H1 (cell line): Measurements from ENCODE around the gene PEPD. TPM values are rescaled to one million over a fixed set of nuclear protein-coding genes. Genes with fewer than 3 reads are reported as not detected.

Experiments used
- CTCF ChIA-PET: fragments of 300-600 bp; sonication (Branson Sonifier 250); formaldehyde crosslinking; loops from one replicate; lab custom pipeline; 2021; ENCODE audit not compliant: partially characterized antibody; lab: Charles Lee
- POLR2A ChIA-PET: fragments of 300-600 bp; sonication (Branson Sonifier 250); formaldehyde crosslinking; loops from one replicate; lab custom pipeline; 2021; ENCODE audit warnings: inconsistent platforms; ENCODE audit not compliant: partially characterized antibody; lab: Charles Lee
- DNase-seq, 2 experiments: peaks; one replicate each; pipeline versions ENCODE4 v3.0.0 to v3.0.0-alpha.2; 2010 to 2022; ENCODE audit warnings: low spot score in 2 of 2, low read depth in 1 of 2, mixed read lengths in 1 of 2
- FAIRE-seq: peaks from 2 replicates; lab custom pipeline; 2011; peaks lifted over from hg19 to GRCh38; lab: Jason Lieb, UNC
- H2AFZ ChIP-seq: 2 replicates; pipeline ENCODE4 v1.8.1; 2012; ENCODE audit warnings: low read length, inconsistent platforms
- H2AK5ac ChIP-seq: 2 replicates; pipeline ENCODE4 v1.6.1; 2013; ENCODE audit warnings: low read depth, low read length
- H2BK120ac ChIP-seq: replicated peaks from 2 replicates; pipeline ENCODE3; 2013; ENCODE audit warnings: low read depth, low read length, inconsistent platforms
- H2BK12ac ChIP-seq: 2 replicates; pipeline ENCODE4 v1.6.1; 2013; ENCODE audit warnings: low read depth, low read length
- H2BK15ac ChIP-seq: 2 replicates; pipeline ENCODE4 v1.6.1; 2013; ENCODE audit warnings: low read length
- H2BK20ac ChIP-seq: 2 replicates; pipeline ENCODE4 v1.6.1; 2013; ENCODE audit warnings: low read length
- H2BK5ac ChIP-seq: 2 replicates; pipeline ENCODE4 v1.6.1; 2013; ENCODE audit warnings: low read depth, low read length
- H3K14ac ChIP-seq: 2 replicates; pipeline ENCODE4 v1.6.1; 2013; ENCODE audit warnings: inconsistent platforms; ENCODE audit not compliant: insufficient read length
- H3K18ac ChIP-seq: 2 replicates; pipeline ENCODE4 v1.6.1; 2013; ENCODE audit warnings: low read length; ENCODE audit errors: extremely low read depth
- H3K23ac ChIP-seq: 2 replicates; pipeline ENCODE4 v1.6.1; 2013; ENCODE audit warnings: inconsistent platforms; ENCODE audit not compliant: insufficient read length
- H3K23me2 ChIP-seq: 2 replicates; pipeline ENCODE4 v1.6.1; 2013; ENCODE audit warnings: low read depth, low read length
- H3K27ac ChIP-seq: 2 replicates; pipeline ENCODE4 v1.6.1; 2011; ENCODE audit warnings: low read depth, low read length, inconsistent platforms
- H3K27me3 ChIP-seq, 4 experiments: replicated peaks in 1 of 4; 1 replicate in 1 of 4; 2 replicates in 3 of 4; pipeline versions ENCODE4 v1.6.1 to v1.8.1; 2011 to 2013; ENCODE audit warnings: low read length in 3 of 4, mild to moderate bottlenecking in 3 of 4, inconsistent platforms in 2 of 4, mixed read lengths in 2 of 4, moderate library complexity in 1 of 4; ENCODE audit not compliant: control insufficient read depth in 3 of 4, insufficient read depth in 3 of 4; ENCODE audit errors: extremely low read depth in 1 of 4
- H3K36me3 ChIP-seq, 4 experiments: 2 replicates each; pipeline versions ENCODE4 v1.6.1 to v1.8.1; 2011 to 2013; ENCODE audit warnings: mild to moderate bottlenecking in 4 of 4, low read length in 3 of 4, moderate library complexity in 2 of 4, control low read depth in 1 of 4, inconsistent platforms in 1 of 4; ENCODE audit not compliant: insufficient read depth in 4 of 4, control insufficient read depth in 2 of 4
- H3K4ac ChIP-seq: replicated peaks from 2 replicates; pipeline ENCODE3; 2013; ENCODE audit warnings: low read length, low read depth, mixed read lengths, inconsistent platforms; ENCODE audit not compliant: insufficient read length
- H3K4me1 ChIP-seq, 4 experiments: replicated peaks in 1 of 4; 1 replicate in 1 of 4; 2 replicates in 3 of 4; pipeline versions ENCODE4 v1.6.1 to v1.8.1; 2011 to 2013; ENCODE audit warnings: low read length in 3 of 4, inconsistent platforms in 2 of 4, mixed read lengths in 1 of 4; ENCODE audit not compliant: insufficient read depth in 4 of 4, control insufficient read depth in 3 of 4
- H3K4me2 ChIP-seq, 2 experiments: 2 replicates each; pipeline versions ENCODE4 v1.6.1 to v1.8.1; 2011 to 2013; ENCODE audit warnings: low read depth in 2 of 2, low read length in 2 of 2, control low read depth in 1 of 2, inconsistent platforms in 1 of 2, mild to moderate bottlenecking in 1 of 2; ENCODE audit not compliant: insufficient read depth in 1 of 2
- H3K4me3 ChIP-seq, 4 experiments: fragments of 200-600, 300-600 bp in 1 of 4; sonication (generic), shearing (Covaris generic), sonication (Bioruptor Twin) in 1 of 4; 2 replicates each; pipeline versions ENCODE4 v1.5.1 to v1.8.1; 2011 to 2016; ENCODE audit warnings: low read length in 4 of 4, low read depth in 3 of 4, control low read depth in 2 of 4, inconsistent platforms in 2 of 4, mild to moderate bottlenecking in 2 of 4, mixed read lengths in 1 of 4, moderate library complexity in 1 of 4; ENCODE audit not compliant: insufficient read depth in 2 of 4; ENCODE audit errors: extremely low read depth in 1 of 4
- H3K56ac ChIP-seq: replicated peaks from 2 replicates; pipeline ENCODE3; 2013; ENCODE audit warnings: low read depth, mild to moderate bottlenecking, mixed read lengths, low read length, inconsistent platforms; ENCODE audit not compliant: insufficient read length
- H3K79me1 ChIP-seq: 2 replicates; pipeline ENCODE4 v1.6.1; 2013; ENCODE audit warnings: low read depth, low read length, control low read depth
- H3K79me2 ChIP-seq, 2 experiments: 2 replicates each; pipeline versions ENCODE4 v1.6.1 to v1.8.1; 2012 to 2013; ENCODE audit warnings: low read length in 2 of 2, mild to moderate bottlenecking in 2 of 2, inconsistent platforms in 1 of 2; ENCODE audit not compliant: insufficient read depth in 2 of 2, control insufficient read depth in 1 of 2
- H3K9ac ChIP-seq, 4 experiments: replicated peaks in 1 of 4; 1 replicate in 1 of 4; 2 replicates in 3 of 4; pipeline versions ENCODE4 v1.6.1 to v1.8.1; 2011 to 2013; ENCODE audit warnings: low read depth in 3 of 4, low read length in 3 of 4, control low read depth in 2 of 4, mild to moderate bottlenecking in 2 of 4, moderate library complexity in 2 of 4, inconsistent platforms in 1 of 4; ENCODE audit errors: extremely low read depth in 1 of 4
- H3K9me3 ChIP-seq, 2 experiments: 2 replicates each; pipeline versions ENCODE4 v1.6.1 to v1.8.1; 2012 to 2013; ENCODE audit warnings: mild to moderate bottlenecking in 2 of 2, moderate library complexity in 2 of 2, control low read depth in 1 of 2, inconsistent platforms in 1 of 2, low read depth in 1 of 2, low read length in 1 of 2, mixed read lengths in 1 of 2; ENCODE audit not compliant: insufficient read depth in 2 of 2
- H4K20me1 ChIP-seq, 2 experiments: replicated peaks in 1 of 2; 2 replicates each; pipeline versions ENCODE3 to v1.8.1; 2011 to 2013; ENCODE audit warnings: inconsistent platforms in 2 of 2, low read length in 2 of 2, mild to moderate bottlenecking in 1 of 2; ENCODE audit not compliant: insufficient read depth in 2 of 2, control insufficient read depth in 1 of 2
- H4K5ac ChIP-seq: 2 replicates; pipeline ENCODE4 v1.6.1; 2013; ENCODE audit warnings: low read length, low read depth, mixed read lengths, inconsistent platforms; ENCODE audit not compliant: insufficient read length
- H4K8ac ChIP-seq: 2 replicates; pipeline ENCODE4 v1.8.0; 2013; ENCODE audit warnings: mild to moderate bottlenecking, moderate library complexity, low read length, inconsistent platforms; ENCODE audit not compliant: insufficient read depth; ENCODE audit errors: extremely low read depth
- H4K91ac ChIP-seq: replicated peaks from 2 replicates; pipeline ENCODE3; 2013; ENCODE audit warnings: low read length, mixed read lengths, inconsistent platforms; ENCODE audit not compliant: insufficient read length
- CHD1 ChIP-seq: IDR thresholded peaks from 2 replicates; pipeline ENCODE4 v1.6.1; 2012; ENCODE audit warnings: low read depth, low read length, improper control_type of control experiment
- CTBP2 ChIP-seq: IDR thresholded peaks from 2 replicates; pipeline ENCODE4 v1.7.0; 2011; ENCODE audit warnings: borderline replicate concordance, mild to moderate bottlenecking, moderate library complexity, mixed read lengths, low read length; ENCODE audit not compliant: insufficient read depth, insufficient read length
- EP300 ChIP-seq, 2 experiments: IDR thresholded peaks; 1 replicate in 1 of 2; 2 replicates in 1 of 2; pipeline ENCODE4 v1.6.1; 2011 to 2012; ENCODE audit warnings: low read depth in 2 of 2, low read length in 2 of 2, mild to moderate bottlenecking in 2 of 2, borderline replicate concordance in 1 of 2, inconsistent platforms in 1 of 2, moderate library complexity in 1 of 2
- HDAC2 ChIP-seq, 2 experiments: fragments of 300-600 bp in 1 of 2; sonication (generic) in 1 of 2; IDR thresholded peaks; 2 replicates each; pipeline ENCODE4 v1.6.1; 2011 to 2012; ENCODE audit warnings: low read depth in 2 of 2, low read length in 2 of 2, mild to moderate bottlenecking in 2 of 2, moderate library complexity in 2 of 2, borderline replicate concordance in 1 of 2, inconsistent platforms in 1 of 2
- JUND ChIP-seq: IDR thresholded peaks from 2 replicates; pipeline ENCODE4 v1.6.1; 2011; ENCODE audit warnings: mild to moderate bottlenecking, improper control_type of control experiment, low read length
- POLR2A ChIP-seq, 2 experiments: IDR thresholded peaks; 1 replicate in 1 of 2; 2 replicates in 1 of 2; pipeline ENCODE4 v1.6.1; 2011; ENCODE audit warnings: low read depth in 2 of 2, low read length in 2 of 2, mild to moderate bottlenecking in 2 of 2; ENCODE audit errors: control extremely low read depth in 1 of 2
- SUZ12 ChIP-seq: fragments of 200-600 bp; sonication (generic); IDR thresholded peaks from 2 replicates; pipeline ENCODE4 v1.6.1; 2012; ENCODE audit warnings: mild to moderate bottlenecking, inconsistent platforms, low read length, moderate library complexity, mixed read lengths
- TEAD4 ChIP-seq: IDR thresholded peaks from 2 replicates; pipeline ENCODE4 v1.6.1; 2012; ENCODE audit warnings: low read depth, low read length, inconsistent platforms, mixed read lengths
- USF2 ChIP-seq: IDR thresholded peaks from 2 replicates; pipeline ENCODE4 v1.6.1; 2011; ENCODE audit warnings: low read length, improper control_type of control experiment
- YY1 ChIP-seq: IDR thresholded peaks from 2 replicates; pipeline ENCODE4 v1.6.1; 2011; ENCODE audit warnings: low read depth, mild to moderate bottlenecking, low read length
- WGBS, 2 experiments: shearing (Covaris generic) in 1 of 2; methylation state at CpG; one replicate each; pipeline versions ENCODE4 v1.1.6 to v1.1.7; 2013 to 2015; ENCODE audit warnings: low lambda C conversion rate in 2 of 2, mixed read lengths in 2 of 2, inconsistent platforms in 1 of 2, low coverage in 1 of 2, missing lambda C conversion rate in 1 of 2; ENCODE audit not compliant: insufficient replicate concordance in 2 of 2, insufficient coverage in 1 of 2, insufficient read length in 1 of 2; ENCODE audit errors: extremely low coverage in 1 of 2, missing lambda C conversion rate in 1 of 2; 5-methylcytosine and 5-hydroxymethylcytosine counted together
- polyA plus RNA-seq, 7 experiments: library from polyadenylated mRNA; depleted of rRNA in 3 of 7; stranded (reverse) in 5 of 7; unstranded in 2 of 7; fragments of >200 nt in 5 of 7; fragments of 200-250 nt in 2 of 7; gene quantifications; 1 replicate in 5 of 7; 2 replicates in 1 of 7; 4 replicates in 1 of 7; pipeline versions ENCODE4 v1.2.1 to v1.2.3, GENCODE V29; 2011 to 2013; ENCODE audit warnings: missing spikeins in 2 of 7, mixed read lengths in 2 of 7
- total RNA-seq: library from RNA; stranded (reverse); fragmentation: NEBNext Ultra II Directional; extraction: Animal tissue kit (Norgen Biotek cat#: 25700); gene quantifications from 2 replicates; pipeline ENCODE4 v1.2.1, GENCODE V29; 2021
- TF ChIP-seq, protein P1 (sequence below): IDR thresholded peaks from 2 replicates; pipeline ENCODE4 v1.6.1; 2012; ENCODE audit warnings: inconsistent platforms

PEPD gene
- total and polyA plus RNA-seq, 2 of the 8 experiments (the other 6 are each of a cell fraction or from before 2014, with no cell fraction given): 84.1 to 178 TPM

GRCh38 chr19:33368074-33368864 is 153.3 kb downstream of the PEPD start:
- H3K4ac ChIP-seq: no peak overlapping the region
- no peak overlapping the region for H3K27ac ChIP-seq
- no peak overlapping the region for H2BK12ac ChIP-seq
- H3K36me3 ChIP-seq: no peaks in the 10 kb centered on the region
- no peaks in the 10 kb centered on the region for H3K9me3 ChIP-seq
- no peak overlapping the region for H2BK15ac ChIP-seq
- no peaks in the 10 kb centered on the region for H3K4me1 ChIP-seq
- no peak overlapping the region for H3K9ac ChIP-seq
- H3K18ac ChIP-seq: no peak overlapping the region
- no peak overlapping the region for H3K56ac ChIP-seq
- H2AK5ac ChIP-seq: no peak overlapping the region
- no peak overlapping the region for H2AFZ ChIP-seq
- no peak for FAIRE-seq
- POLR2A ChIA-PET: interaction anchor here (1.6 kb wide), 1 partner anchor 10 kb away, joined by 4 read pairs; no protein-coding TSS in a partner anchor
- DNase-seq: no peak
- H4K91ac ChIP-seq: no peak overlapping the region
- no peaks in the 10 kb centered on the region for H3K23me2 ChIP-seq
- H3K79me2 ChIP-seq: no peaks in the 10 kb centered on the region
- no peak overlapping the region for H3K23ac ChIP-seq
- H3K4me2 ChIP-seq: no peak overlapping the region
- H3K79me1 ChIP-seq: no peaks in the 10 kb centered on the region
- no peak overlapping the region for H2BK120ac ChIP-seq
- no peak overlapping the region for H2BK20ac ChIP-seq
- H3K27me3 ChIP-seq: no peaks in the 10 kb centered on the region
- H4K20me1 ChIP-seq: no peaks in the 10 kb centered on the region
- H4K5ac ChIP-seq: no peak overlapping the region
- no peak overlapping the region for H2BK5ac ChIP-seq
- CTCF ChIA-PET: interaction anchor here (1.1 to 2.8 kb wide), 3 partner anchors 10 to 65 kb away, joined by 3 to 8 read pairs (median 5); no protein-coding TSS in a partner anchor
- H3K14ac ChIP-seq: no peak overlapping the region
- H4K8ac ChIP-seq: no peak overlapping the region
- 79% methylated on average over 5 of the region's 5 CpGs; no CpG with 5 or more reads in 1 of the 2 experiments for WGBS, 2 experiments
- no peak overlapping the region for H3K4me3 ChIP-seq
- TF ChIP-seq CTBP2 (no peak), HDAC2 (IDR thresholded peaks at IDR 0.05; ENCODE audit: borderline replicate concordance in 1 of 2, low read depth in 2 of 2, low read length in 2 of 2) (no peak), YY1 (no peak), TEAD4 (no peak), SUZ12 (no peak), POLR2A (IDR thresholded peaks at IDR 0.05; ENCODE audit: control extremely low read depth in 1 of 2, low read depth in 2 of 2, low read length in 2 of 2) (no peak), CHD1 (no peak), EP300 (IDR thresholded peaks at IDR 0.05; ENCODE audit: borderline replicate concordance in 1 of 2, low read depth in 2 of 2, low read length in 2 of 2) (no peak), JUND (no peak), USF2 (no peak)
- TF ChIP-seq, protein P1, sequence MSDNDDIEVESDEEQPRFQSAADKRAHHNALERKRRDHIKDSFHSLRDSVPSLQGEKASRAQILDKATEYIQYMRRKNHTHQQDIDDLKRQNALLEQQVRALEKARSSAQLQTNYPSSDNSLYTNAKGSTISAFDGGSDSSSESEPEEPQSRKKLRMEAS: no peak
